ENCODE data around the gene SVOPL.

GRCh38 chr7:138699661-138700060, 1.5 kb downstream of the SVOPL start:
- TF ChIP-seq CTCF (IDR thresholded peaks at IDR 0.05 in 2 of 3, conservative IDR thresholded peaks at IDR 0.05 in 1 of 3; ENCODE audit: borderline replicate concordance in 1 of 3, insufficient read depth in 1 of 3, low read depth in 2 of 3, low read length in 2 of 3) (no peak), POLR2A (IDR thresholded peaks at IDR 0.05; ENCODE audit: borderline replicate concordance, extremely low read depth, insufficient read depth, insufficient read length) (no peak), EZH2 (IDR thresholded peaks at IDR 0.05) (no peak), JUND (IDR thresholded peaks at IDR 0.05) (no peak), ZNF274 (IDR thresholded peaks at IDR 0.05; ENCODE audit: low read depth, low read length) (no peak), POLR2AphosphoS5 (IDR thresholded peaks at IDR 0.05; ENCODE audit: low read depth, low read length) (no peak), YY1 (IDR thresholded peaks at IDR 0.05; ENCODE audit: extremely low read depth, insufficient replicate concordance, low read depth, low read length) (no peak), ELF1 (IDR thresholded peaks at IDR 0.05; ENCODE audit: borderline replicate concordance, low read depth) (no peak), TCF7L2 (IDR thresholded peaks at IDR 0.05; ENCODE audit: borderline replicate concordance, extremely low read depth, insufficient read depth, insufficient read length) (no peak), EZH2phosphoT487 (IDR thresholded peaks at IDR 0.05; ENCODE audit: borderline replicate concordance) (no peak), ZFX (IDR thresholded peaks at IDR 0.05) (no peak)
- TF ChIP-seq, protein P1, sequence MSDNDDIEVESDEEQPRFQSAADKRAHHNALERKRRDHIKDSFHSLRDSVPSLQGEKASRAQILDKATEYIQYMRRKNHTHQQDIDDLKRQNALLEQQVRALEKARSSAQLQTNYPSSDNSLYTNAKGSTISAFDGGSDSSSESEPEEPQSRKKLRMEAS (IDR thresholded peaks at IDR 0.05) = no peak
- TF ChIP-seq, protein P2, sequence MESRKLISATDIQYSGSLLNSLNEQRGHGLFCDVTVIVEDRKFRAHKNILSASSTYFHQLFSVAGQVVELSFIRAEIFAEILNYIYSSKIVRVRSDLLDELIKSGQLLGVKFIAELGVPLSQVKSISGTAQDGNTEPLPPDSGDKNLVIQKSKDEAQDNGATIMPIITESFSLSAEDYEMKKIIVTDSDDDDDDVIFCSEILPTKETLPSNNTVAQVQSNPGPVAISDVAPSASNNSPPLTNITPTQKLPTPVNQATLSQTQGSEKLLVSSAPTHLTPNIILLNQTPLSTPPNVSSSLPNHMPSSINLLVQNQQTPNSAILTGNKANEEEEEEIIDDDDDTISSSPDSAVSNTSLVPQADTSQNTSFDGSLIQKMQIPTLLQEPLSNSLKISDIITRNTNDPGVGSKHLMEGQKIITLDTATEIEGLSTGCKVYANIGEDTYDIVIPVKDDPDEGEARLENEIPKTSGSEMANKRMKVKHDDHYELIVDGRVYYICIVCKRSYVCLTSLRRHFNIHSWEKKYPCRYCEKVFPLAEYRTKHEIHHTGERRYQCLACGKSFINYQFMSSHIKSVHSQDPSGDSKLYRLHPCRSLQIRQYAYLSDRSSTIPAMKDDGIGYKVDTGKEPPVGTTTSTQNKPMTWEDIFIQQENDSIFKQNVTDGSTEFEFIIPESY (IDR thresholded peaks at IDR 0.05; ENCODE audit: extremely low read depth, insufficient replicate concordance, low read length) = no peak

Measured in HCT116 (cell line).